ENCODE data around the gene ZCRB1. TPM values are rescaled to one million over a fixed set of nuclear protein-coding genes. Genes with fewer than 3 reads are reported as not detected.
"Not testable (repeated sequence)": the region's sequence is repeated elsewhere in the genome, so short reads cannot be mapped to it uniquely, and the experiment has no call there.

Gene ZCRB1
- total RNA-seq, 1 donor from 2014 or later, result 40.1 TPM

GRCh38 chr12:42343721-42344120 lies 17.8 kb upstream of the ZCRB1 start:
- H3K4me3 ChIP-seq (ENCODE audit: low read depth, low read length), result no peak overlapping the region
- no peak for TF ChIP-seq CTCF (conservative IDR thresholded peaks at IDR 0.05; ENCODE audit: low read depth, low read length)
- no peak for DNase-seq (ENCODE audit: low read depth)

GRCh38 chr12:42342028-42342427 lies 16.1 kb upstream of the ZCRB1 start:
- TF ChIP-seq CTCF (conservative IDR thresholded peaks at IDR 0.05; ENCODE audit: low read depth, low read length), result no peak
- DNase-seq (ENCODE audit: low read depth), result no peak

GRCh38 chr12:42338280-42338679 lies 12.4 kb upstream of the ZCRB1 start:
- DNase-seq (ENCODE audit: low read depth), result no peak
- no peak for TF ChIP-seq CTCF (conservative IDR thresholded peaks at IDR 0.05; ENCODE audit: low read depth, low read length)
- no peak overlapping the region for H3K4me3 ChIP-seq (ENCODE audit: low read depth, low read length)

More at GRCh38 chr12:42342028-42342427, 16.1 kb upstream of the ZCRB1 start:
- H3K4me3 ChIP-seq (ENCODE audit: low read depth, low read length), result no peak overlapping the region

GRCh38 chr12:42336286-42336685 lies 10.4 kb upstream of the ZCRB1 start:
- no peak for DNase-seq (ENCODE audit: low read depth)
- H3K4me3 ChIP-seq (ENCODE audit: low read depth, low read length), result no peak overlapping the region

GRCh38 chr12:42332301-42333285 lies 6.7 kb upstream of the ZCRB1 start:
- no peak for DNase-seq (ENCODE audit: low read depth)
- TF ChIP-seq CTCF (conservative IDR thresholded peaks at IDR 0.05; ENCODE audit: low read depth, low read length), result peak; percentile 61
- no peak overlapping the region for H3K4me3 ChIP-seq (ENCODE audit: low read depth, low read length)

More at GRCh38 chr12:42336286-42336685, 10.4 kb upstream of the ZCRB1 start:
- TF ChIP-seq CTCF (conservative IDR thresholded peaks at IDR 0.05; ENCODE audit: low read depth, low read length), result no peak

GRCh38 chr12:42330097-42330496 lies 4.2 kb upstream of the ZCRB1 start:
- DNase-seq (ENCODE audit: low read depth); H3K4me3 ChIP-seq (ENCODE audit: low read depth, low read length): not testable (repeated sequence)

GRCh38 chr12:42327227-42327590 lies 1.3 kb upstream of the ZCRB1 start:
- no peak for DNase-seq (ENCODE audit: low read depth)
- TF ChIP-seq CTCF (conservative IDR thresholded peaks at IDR 0.05; ENCODE audit: low read depth, low read length), result no peak

More at GRCh38 chr12:42327227-42327590, 1.3 kb upstream of the ZCRB1 start:
- peak overlapping the region; percentile 64 for H3K4me3 ChIP-seq (ENCODE audit: low read depth, low read length)

Measured in epithelial cell of proximal tubule (primary cell).